HepG2 (cell line): ENCODE data around the gene SRPRA. TPM values are rescaled to one million over a fixed set of nuclear protein-coding genes. Genes with fewer than 3 reads are reported as not detected.

Experiments used
- ATAC-seq: fragments of 200-7000 bp; cut with Tn5 transposase; 3 replicates; pipeline ENCODE4 v1.9.1; 2020; ENCODE audit warnings: mild to moderate bottlenecking, moderate library complexity
- BruUV-seq: library from RNA; stranded (reverse); fragments of 400-500 nt; replicated peaks from 2 replicates; lab custom pipeline; 2021; lab: Mats Ljungman, UMichigan
- CTCF ChIA-PET: fragments of 300-600 bp; formaldehyde crosslinking; extraction: SDS; loops from one replicate; lab custom pipeline; 2021; ENCODE audit warnings: low total read pairs, inconsistent platforms, low intra/inter-chr PET ratio; lab: Yijun Ruan, JAX
- POLR2A ChIA-PET: fragments of 350-600 bp; sonication (Branson Sonifier 250); formaldehyde crosslinking; loops from one replicate; lab custom pipeline; 2020; ENCODE audit warnings: antibody characterized with exemption, inconsistent platforms; lab: Yijun Ruan, JAX
- DNase-seq: peaks from one replicate; pipeline ENCODE4 v3.0.0-alpha.2; 2015; ENCODE audit warnings: low spot score
- FAIRE-seq: peaks from 3 replicates; lab custom pipeline; 2011; peaks lifted over from hg19 to GRCh38; lab: Jason Lieb, UNC
- H2AFZ ChIP-seq: one replicate; pipeline ENCODE4 v1.6.1; 2011; ENCODE audit warnings: low read length, inconsistent platforms
- H3K27ac ChIP-seq: fragments of 300-600 bp; 3 replicates; pipeline ENCODE4 v1.8.0; 2011; ENCODE audit warnings: mixed run types, mild to moderate bottlenecking, mixed read lengths, low read length, inconsistent platforms; ENCODE audit not compliant: insufficient read depth; ENCODE audit errors: extremely low read length
- H3K27me3 ChIP-seq, 2 experiments: fragments of 200-600 bp in 1 of 2; 2 replicates in 1 of 2; 3 replicates in 1 of 2; pipeline versions ENCODE4 v1.6.0 to v1.8.0; 2011; ENCODE audit warnings: low read length in 2 of 2, mild to moderate bottlenecking in 2 of 2, moderate library complexity in 2 of 2, inconsistent platforms in 1 of 2; ENCODE audit not compliant: insufficient read depth in 2 of 2, control insufficient read depth in 1 of 2
- H3K36me3 ChIP-seq, 2 experiments: fragments of 200-600 bp in 1 of 2; replicated peaks in 1 of 2; 2 replicates in 1 of 2; 3 replicates in 1 of 2; pipeline versions ENCODE4 v1.5.1 to v1.8.0; 2011; ENCODE audit warnings: low read length in 2 of 2, inconsistent platforms in 1 of 2; ENCODE audit not compliant: insufficient read depth in 2 of 2, control insufficient read depth in 1 of 2
- H3K4me1 ChIP-seq: 2 replicates; pipeline ENCODE4 v1.5.1; 2012; ENCODE audit warnings: low read length, inconsistent platforms; ENCODE audit not compliant: insufficient read depth
- H3K4me2 ChIP-seq: 2 replicates; pipeline ENCODE4 v1.6.0; 2011; ENCODE audit warnings: low read depth, low read length, inconsistent platforms
- H3K4me3 ChIP-seq, 3 experiments: fragments of 200-600 bp in 1 of 3; sonication (generic), shearing (Covaris generic) in 1 of 3; replicated peaks in 1 of 3; 2 replicates each; pipeline ENCODE4 v1.5.1; 2011 to 2016; ENCODE audit warnings: low read length in 3 of 3, inconsistent platforms in 2 of 3, low read depth in 2 of 3, mild to moderate bottlenecking in 2 of 3, control low read depth in 1 of 3, mixed read lengths in 1 of 3; ENCODE audit not compliant: insufficient read depth in 1 of 3
- H3K79me2 ChIP-seq: one replicate; pipeline ENCODE4 v1.6.1; 2011; ENCODE audit warnings: low read length, inconsistent platforms; ENCODE audit not compliant: insufficient read depth
- H3K9ac ChIP-seq: 2 replicates; pipeline ENCODE4 v1.6.0; 2011; ENCODE audit warnings: mild to moderate bottlenecking, low read depth, low read length, inconsistent platforms; ENCODE audit not compliant: insufficient read depth
- H3K9me3 ChIP-seq: 2 replicates; pipeline ENCODE4 v1.5.1; 2012; ENCODE audit warnings: mild to moderate bottlenecking, low read length
- H4K20me1 ChIP-seq: 2 replicates; pipeline ENCODE4 v1.6.0; 2011; ENCODE audit warnings: inconsistent platforms, mild to moderate bottlenecking, low read length, moderate library complexity; ENCODE audit not compliant: insufficient read depth
- DMAP1 ChIP-seq: IDR thresholded peaks from 2 replicates; pipeline ENCODE4 v1.6.1; 2016
- FOSL1 ChIP-seq: sonication (generic); formaldehyde crosslinking; IDR thresholded peaks from 2 replicates; pipeline ENCODE4 v1.9.0; 2021; ENCODE audit warnings: missing genetic modification reagents, borderline replicate concordance
- HMG20B ChIP-seq: conservative IDR thresholded peaks from 2 replicates; pipeline ENCODE4 v1.6.1; 2016; ENCODE audit warnings: missing genetic modification reagents, missing compliant biosample characterization
- HOXA5 ChIP-seq: sonication (generic); formaldehyde crosslinking; IDR thresholded peaks from 2 replicates; pipeline ENCODE4 v1.4.0; 2020; ENCODE audit warnings: missing genetic modification reagents
- NFKBIZ ChIP-seq: IDR thresholded peaks from 2 replicates; pipeline ENCODE4 v1.6.1; 2018; ENCODE audit warnings: missing genetic modification reagents, missing compliant biosample characterization
- SP1 ChIP-seq, 2 experiments: fragments of 450-650 bp in 1 of 2; sonication (generic) in 1 of 2; formaldehyde crosslinking in 1 of 2; IDR thresholded peaks; 2 replicates each; pipeline versions ENCODE4 v1.4.0 to v1.6.1; 2016 to 2020; ENCODE audit warnings: missing genetic modification reagents in 1 of 2
- TFAP4 ChIP-seq: sonication (generic); IDR thresholded peaks from 2 replicates; pipeline ENCODE4 v1.6.1; 2016; ENCODE audit warnings: low read depth, borderline replicate concordance
- UBTF ChIP-seq: sonication (generic); formaldehyde crosslinking; IDR thresholded peaks from 2 replicates; pipeline ENCODE4 v1.4.0; 2020; ENCODE audit warnings: mild to moderate bottlenecking, missing genetic modification reagents
- YY1 ChIP-seq: IDR thresholded peaks from 2 replicates; pipeline ENCODE4 v1.6.1; 2011; ENCODE audit warnings: low read length, low read depth, moderate library complexity, mild to moderate bottlenecking; ENCODE audit not compliant: insufficient read depth, insufficient replicate concordance
- ZNF234 ChIP-seq: sonication (generic); formaldehyde crosslinking; conservative IDR thresholded peaks from 2 replicates; pipeline ENCODE4 v1.5.1; 2020; ENCODE audit warnings: mild to moderate bottlenecking, missing genetic modification reagents
- ZNF775 ChIP-seq: sonication (generic); formaldehyde crosslinking; IDR thresholded peaks from 2 replicates; pipeline ENCODE4 v1.4.0; 2020; ENCODE audit warnings: missing genetic modification reagents, mild to moderate bottlenecking, moderate library complexity, borderline replicate concordance
- WGBS: methylation state at CpG from one replicate; pipeline ENCODE4 v1.1.6; 2017; ENCODE audit warnings: low lambda C conversion rate; 5-methylcytosine and 5-hydroxymethylcytosine counted together
- in situ Hi-C: cut with HindIII; loops from 2 replicates; pipeline ENCODE4 v1.10.0; 2017; ENCODE audit warnings: low pct_unique_long_range_greater_than_20kb; ENCODE audit not compliant: extremely low pct_ligation_motif_present
- intact Hi-C: fragments of 100-400 bp; cut with micrococcal nuclease; formaldehyde crosslinking; loops from one replicate; pipeline ENCODE4 v1.10.0; 2022; ENCODE audit not compliant: unreplicated experiment
- polyA plus RNA-seq, 8 experiments: library from polyadenylated mRNA; depleted of rRNA in 3 of 8; stranded (reverse) in 7 of 8; unstranded in 1 of 8; fragments of >200 nt; fragmentation: Illumina TruSeq in 4 of 8; extraction: Trizol in 4 of 8; gene quantifications; 2 replicates each; pipeline versions ENCODE4 v1.2.1 to v1.2.3, GENCODE V29; 2011 to 2016; ENCODE audit warnings: low read depth in 4 of 8, missing spikeins in 1 of 8, mixed read lengths in 1 of 8; ENCODE audit not compliant: insufficient read depth in 1 of 8
- total RNA-seq, 5 experiments: library from RNA; depleted of rRNA; stranded (reverse); fragments of >200 nt; fragmentation: Illumina TruSeq; extraction: Trizol; gene quantifications; 2 replicates each; pipeline ENCODE4 v1.2.3, GENCODE V29; 2016; ENCODE audit warnings: low read depth in 1 of 5

Gene SRPRA
- total and polyA plus RNA-seq, 2 of the 13 experiments (the other 11 are each of a cell fraction or from before 2014, with no cell fraction given): 27.7 to 64.6 TPM

DNA sequence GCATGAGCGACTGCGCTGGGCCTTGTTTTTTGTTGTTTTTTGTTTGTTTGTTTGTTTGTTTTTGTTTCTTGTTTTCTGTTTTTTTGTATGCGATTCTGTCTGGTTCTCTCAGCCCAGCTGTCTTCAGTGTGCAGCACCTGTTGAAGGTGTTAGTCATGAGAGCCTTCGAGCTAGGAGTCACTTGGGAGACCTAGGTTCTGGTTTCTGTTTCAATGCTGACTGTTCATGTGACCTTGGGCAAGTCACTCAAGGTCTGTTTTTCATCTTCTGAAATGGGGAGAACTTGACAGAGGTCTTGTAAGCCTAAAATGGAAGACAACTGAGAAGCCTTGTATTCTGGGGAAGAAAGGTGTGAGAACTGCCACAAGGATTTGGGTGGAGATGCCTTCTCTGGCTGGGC lies 37.0 kb upstream of the SRPRA start:
- ATAC-seq: no peak
- in situ Hi-C loops: loop anchor here (10.0 kb wide), 1 partner anchor 169 kb away; no protein-coding TSS in a partner anchor

More for the DNA sequence above, 37.0 kb upstream of the SRPRA start:
- no peak overlapping the region for H2AFZ ChIP-seq
- H3K9me3 ChIP-seq: no peaks in the 10 kb centered on the region
- DNase-seq (no peak), FAIRE-seq (no peak)
- no peak overlapping the region for H3K9ac ChIP-seq
- H3K4me1 ChIP-seq: peaks cover 20% of the 10 kb centered on the region
- TF ChIP-seq ZNF775: no peak
- no peak for TF ChIP-seq DMAP1 (CRISPR knock-in tag)
- TF ChIP-seq UBTF (CRISPR knock-in tag): no peak
- no peak for TF ChIP-seq SP1 (IDR thresholded peaks at IDR 0.05)
- no peak for TF ChIP-seq SP1 (CRISPR knock-in tag; IDR thresholded peaks at IDR 0.05)
- no peak for TF ChIP-seq FOSL1 (CRISPR knock-in tag)
- no peak for TF ChIP-seq HMG20B (CRISPR knock-in tag)
- TF ChIP-seq HOXA5 (CRISPR knock-in tag): no peak
- no peak for TF ChIP-seq ZNF234 (CRISPR knock-in tag)
- no peak for TF ChIP-seq YY1
- no peak for TF ChIP-seq NFKBIZ
- TF ChIP-seq TFAP4: no peak
- BruUV-seq: no TSS peak
- no peak overlapping the region for H3K4me3 ChIP-seq
- intact Hi-C loops: no loop called here
- H3K4me2 ChIP-seq: no peak overlapping the region
- H3K27ac ChIP-seq: no peak overlapping the region
- POLR2A ChIA-PET: interaction anchor here (0.9 kb wide), 1 partner anchor 37 kb away, joined by 3 read pairs; the partner anchor contains the start of genes FOXRED1 and SRPRA
- H4K20me1 ChIP-seq: no peaks in the 10 kb centered on the region
- CTCF ChIA-PET: no interaction called here
- H3K27me3 ChIP-seq: no peaks in the 10 kb centered on the region
- WGBS: 89% methylated on average over 4 of the region's 4 CpGs
- H3K79me2 ChIP-seq: no peaks in the 10 kb centered on the region
- peaks cover 0 to 9% of the 10 kb centered on the region in 2 experiments; a peak in 2 of 5 replicates for H3K36me3 ChIP-seq
